ENCODE data around the gene CEACAM16.
A peak's percentile ranks its signal among the peaks of the same experiment; 100 is the strongest.
"Not testable (repeated sequence)": the region's sequence is repeated elsewhere in the genome, so short reads cannot be mapped to it uniquely, and the experiment has no call there.

Gene CEACAM16

GRCh38 chr19:44698492-44699201, at the start of gene CEACAM16:
CEACAM16 (plus strand) TSS chr19:44699151; CDS start chr19:44701457, 2,306 bp downstream.
- no peak for DNase-seq

GRCh38 chr19:44649578-44650145, 49.3 kb upstream of the CEACAM16 start:
- no peak for DNase-seq

GRCh38 chr19:44653343-44653742, 45.6 kb upstream of the CEACAM16 start:
- no peak for DNase-seq

DNA sequence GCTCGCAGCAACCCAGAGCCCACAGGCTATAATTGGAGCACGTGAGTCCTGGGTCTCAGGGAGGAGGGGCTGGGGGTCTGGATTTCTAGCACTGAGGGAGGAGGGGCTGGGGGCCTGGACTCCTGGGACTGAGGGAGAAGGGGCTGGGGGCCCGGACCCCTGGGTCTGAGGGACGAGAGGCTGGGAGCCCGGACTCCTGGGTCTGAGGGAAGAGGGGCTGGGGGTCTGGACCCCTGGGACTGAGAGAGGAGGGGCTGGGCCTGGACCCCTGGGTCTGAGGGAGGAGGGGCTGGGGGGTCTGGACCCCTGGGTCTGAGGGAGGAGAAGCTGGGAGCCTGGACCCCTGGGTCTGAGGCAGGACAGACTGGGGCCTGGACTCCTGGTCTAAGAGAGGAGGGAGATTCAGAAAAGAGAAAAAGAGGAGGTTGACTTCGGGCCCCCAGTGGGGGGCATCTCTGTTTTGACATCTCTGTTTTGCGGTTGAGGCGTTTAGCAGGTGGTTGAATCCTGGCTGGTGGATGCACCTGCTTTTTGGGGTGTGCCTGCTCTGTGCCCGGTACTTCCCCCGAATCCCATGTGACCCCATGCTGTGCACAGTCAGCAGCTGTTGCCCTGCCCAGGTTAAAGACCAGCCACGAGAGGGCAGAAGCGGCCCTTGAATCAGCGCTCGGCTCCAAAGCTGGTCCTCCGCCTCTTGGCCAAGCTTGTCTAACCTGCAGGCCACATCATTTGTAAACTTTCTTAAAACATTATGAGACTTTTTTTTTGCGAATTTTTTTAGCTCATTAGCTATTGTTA, 44.8 kb upstream of the CEACAM16 start:
- no peak for DNase-seq

DNA sequence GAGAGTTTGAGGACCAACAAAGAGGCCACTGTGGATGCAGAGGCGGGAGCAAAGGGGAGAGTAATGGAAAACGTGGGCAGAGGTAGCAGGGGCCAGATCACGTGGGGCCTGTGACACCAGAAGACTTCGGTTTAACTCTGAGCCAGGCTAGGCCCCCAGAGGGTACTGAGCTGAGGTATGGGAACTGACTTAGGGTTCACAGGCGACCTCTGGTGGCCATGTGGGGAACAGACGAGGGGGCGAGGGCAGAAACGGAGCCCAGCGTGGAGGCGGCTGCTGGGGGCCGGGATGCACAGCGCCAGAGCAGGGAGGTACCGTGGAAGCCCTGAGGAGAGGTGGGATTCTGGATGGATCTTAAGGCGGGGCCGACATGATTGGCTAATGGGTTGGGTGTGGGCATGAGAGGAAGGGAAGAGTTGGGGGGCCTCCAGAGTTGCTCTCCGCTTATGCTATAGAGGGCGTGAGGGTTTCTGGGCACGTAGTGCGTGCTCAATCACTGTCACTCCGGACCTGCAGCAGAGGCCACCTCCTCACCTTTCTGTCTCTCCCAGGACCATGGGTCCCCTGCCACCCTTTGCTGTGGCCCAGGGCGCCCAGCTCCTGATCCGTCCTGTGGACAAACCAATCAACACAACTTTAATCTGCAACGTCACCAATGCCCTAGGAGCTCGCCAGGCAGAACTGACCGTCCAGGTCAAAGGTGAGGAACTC, 41.6 kb upstream of the CEACAM16 start:
- peak; percentile 10 for DNase-seq

GRCh38 chr19:44658069-44658733, 40.8 kb upstream of the CEACAM16 start:
- DNase-seq: no peak

GRCh38 chr19:44660081-44660480, 38.9 kb upstream of the CEACAM16 start:
- DNase-seq: no peak

- DNase-seq: no peak
Observed at GRCh38 chr19:44661205-44661604, 37.7 kb upstream of the CEACAM16 start.

DNA sequence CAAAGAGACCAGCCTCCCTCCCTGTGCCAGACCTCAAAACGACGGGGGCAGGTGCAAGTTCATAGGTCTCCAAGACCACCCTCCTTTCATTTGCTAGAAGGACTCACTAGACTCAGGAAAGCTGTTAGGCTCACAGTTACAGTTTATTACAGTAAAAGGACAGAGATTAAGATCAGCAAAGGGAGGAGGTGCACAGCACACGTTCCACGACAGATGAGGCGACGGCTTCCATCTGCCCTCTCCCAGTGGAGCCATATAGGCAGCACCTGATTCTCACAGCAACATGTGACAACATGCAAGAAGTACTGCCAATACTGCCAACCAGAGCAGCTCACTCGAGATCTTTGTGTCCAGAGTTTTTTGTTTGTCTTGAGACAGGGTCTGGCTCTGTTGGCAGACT, 37.0 kb upstream of the CEACAM16 start:
- no peak for DNase-seq

GRCh38 chr19:44662691-44663385, 36.1 kb upstream of the CEACAM16 start:
- no peak for DNase-seq

- DNase-seq: no peak
Observed at GRCh38 chr19:44663996-44664395, 35.0 kb upstream of the CEACAM16 start.

- no peak for DNase-seq
Observed at GRCh38 chr19:44664976-44665375, 34.0 kb upstream of the CEACAM16 start.

GRCh38 chr19:44666852-44667556, 31.9 kb upstream of the CEACAM16 start:
- no peak for DNase-seq

- no peak for DNase-seq
Observed at GRCh38 chr19:44668985-44669764, 29.8 kb upstream of the CEACAM16 start.

DNA sequence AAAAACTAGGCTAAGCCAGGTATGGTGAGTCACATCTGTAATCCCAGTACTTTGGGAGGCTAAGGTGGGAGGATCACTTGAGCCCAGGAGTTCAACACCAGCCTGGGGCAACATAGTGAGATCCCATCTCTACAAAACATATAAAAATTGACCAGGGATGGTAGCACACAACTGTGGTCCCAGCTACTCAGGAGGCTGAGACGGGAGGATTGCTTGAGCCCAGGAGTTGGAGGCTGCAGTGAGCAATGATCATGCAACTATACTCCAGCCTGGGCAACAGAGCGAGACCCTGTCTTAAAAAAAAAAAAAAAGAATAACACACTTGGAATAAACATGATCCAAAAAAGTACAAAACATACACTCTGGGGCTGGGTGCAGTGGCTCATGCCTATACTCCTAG, 28.9 kb upstream of the CEACAM16 start:
- DNase-seq: not testable (repeated sequence)

GRCh38 chr19:44671400-44671799, 27.6 kb upstream of the CEACAM16 start, which contains the start of gene CEACAM19:
CEACAM19 (plus strand) TSS chr19:44671482; CDS start chr19:44671932, 450 bp downstream.
- no peak for DNase-seq

- no peak for DNase-seq
Observed at GRCh38 chr19:44672226-44672625, 26.7 kb upstream of the CEACAM16 start.

DNA sequence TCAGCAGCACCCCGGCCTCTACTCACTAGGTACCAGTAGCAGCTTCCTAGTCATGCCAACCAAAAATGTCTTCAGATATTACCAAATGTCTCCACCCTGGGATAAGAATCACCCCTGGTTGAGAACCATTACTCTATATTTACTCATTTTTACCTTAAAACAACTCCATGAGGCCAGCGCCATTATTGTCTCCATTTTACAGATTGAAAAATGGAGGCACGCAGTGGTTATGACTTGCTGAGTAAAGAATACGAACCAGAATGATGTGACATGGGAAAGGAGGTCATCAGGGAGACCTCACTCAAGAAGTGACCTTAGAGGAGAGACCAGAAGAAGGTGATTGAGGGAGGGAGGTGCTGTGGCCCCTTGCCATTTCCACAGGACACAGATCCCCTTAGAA, 25.4 kb upstream of the CEACAM16 start:
- no peak for DNase-seq

- DNase-seq: no peak
Observed at GRCh38 chr19:44675521-44675920, 23.4 kb upstream of the CEACAM16 start.

GRCh38 chr19:44677019-44677811, 21.7 kb upstream of the CEACAM16 start:
- DNase-seq: no peak

All from NCI-H774 (cell line).